Measurements from ENCODE around the gene SOX9.
"Not testable (repeated sequence)": the region's sequence is repeated elsewhere in the genome, so short reads cannot be mapped to it uniquely, and the experiment has no call there.

SOX9 gene

GRCh38 chr17:72128039-72128438, 7.2 kb downstream of the SOX9 start:
- ATAC-seq: no peak

- ATAC-seq: no peak
These were observed 14.0 kb downstream of the SOX9 start for GRCh38 chr17:72134608-72135394.

GRCh38 chr17:72135546-72136325, 14.9 kb downstream of the SOX9 start:
- ATAC-seq: no peak

GRCh38 chr17:72136692-72137091, 15.9 kb downstream of the SOX9 start:
- no peak for ATAC-seq

GRCh38 chr17:72137161-72137560, 16.3 kb downstream of the SOX9 start:
- ATAC-seq: no peak

- ATAC-seq: no peak
These were observed 18.4 kb downstream of the SOX9 start for GRCh38 chr17:72139212-72139611.

DNA sequence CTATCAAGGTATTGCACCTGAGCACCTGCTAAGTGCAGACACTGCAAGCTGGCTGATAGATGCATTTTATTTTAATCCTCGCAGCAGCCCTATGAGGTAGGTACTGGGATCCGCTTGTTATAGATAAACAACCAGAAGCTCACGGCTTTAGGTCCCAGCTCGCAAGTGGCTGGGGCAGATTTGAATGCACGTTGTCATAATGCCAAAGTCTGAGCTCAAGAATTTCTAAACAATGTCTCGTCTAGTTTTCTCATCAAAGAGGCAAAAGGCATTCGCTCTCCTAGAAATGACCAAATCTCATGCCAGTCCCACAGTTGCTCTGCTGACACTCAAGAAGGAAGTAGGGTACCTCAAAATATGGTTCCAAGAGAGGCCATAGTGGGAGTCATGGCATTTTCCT, 20.5 kb downstream of the SOX9 start:
- no peak for ATAC-seq

GRCh38 chr17:72142097-72142496, 21.3 kb downstream of the SOX9 start:
- not testable (repeated sequence) for ATAC-seq

DNA sequence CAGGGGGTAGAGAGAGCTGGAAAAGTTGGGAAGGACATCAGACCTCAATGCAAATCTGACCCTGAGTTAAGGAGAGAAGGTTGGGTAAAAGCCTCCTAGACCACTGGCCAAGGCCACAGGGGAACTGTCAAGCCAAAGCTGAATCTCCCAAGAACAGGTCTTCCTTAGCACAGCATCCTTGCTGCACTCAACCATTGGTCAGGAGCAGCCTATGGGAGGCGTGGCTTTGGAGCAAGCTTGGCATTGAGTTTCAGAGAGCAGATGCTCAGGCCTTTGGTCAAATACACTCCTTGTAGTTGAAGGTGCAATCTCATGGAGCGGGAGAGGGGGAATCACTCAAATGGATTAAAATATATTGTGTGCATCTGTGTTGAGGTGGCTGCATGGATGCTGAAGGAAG, 21.8 kb downstream of the SOX9 start:
- no peak for ATAC-seq

DNA sequence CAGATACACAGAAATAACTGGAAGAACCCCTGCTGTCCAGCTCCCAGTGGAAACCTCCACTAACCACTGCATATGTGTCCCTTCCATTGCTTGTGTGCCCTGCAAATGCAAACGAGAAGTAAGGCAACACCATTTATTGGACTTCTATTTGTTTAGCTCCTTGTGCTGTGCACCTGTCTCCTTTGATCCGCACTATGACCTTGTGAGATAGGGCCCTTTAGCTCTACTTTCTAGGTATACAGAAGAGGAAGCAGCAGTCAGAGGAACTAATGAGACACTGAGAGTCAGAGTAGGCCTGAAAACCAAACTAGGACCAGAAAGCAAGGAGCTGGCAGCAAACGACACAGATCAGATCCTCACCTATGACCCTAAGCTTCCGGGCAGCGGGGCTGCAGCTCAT, 22.4 kb downstream of the SOX9 start:
- no peak for ATAC-seq

- ATAC-seq: no peak
These were observed 23.3 kb downstream of the SOX9 start for GRCh38 chr17:72144101-72144500.

GRCh38 chr17:72145562-72145961, 24.7 kb downstream of the SOX9 start:
- no peak for ATAC-seq

- ATAC-seq: no peak
These were observed 25.1 kb downstream of the SOX9 start for GRCh38 chr17:72145962-72146361.

GRCh38 chr17:72146371-72146770, 25.6 kb downstream of the SOX9 start:
- ATAC-seq: no peak

DNA sequence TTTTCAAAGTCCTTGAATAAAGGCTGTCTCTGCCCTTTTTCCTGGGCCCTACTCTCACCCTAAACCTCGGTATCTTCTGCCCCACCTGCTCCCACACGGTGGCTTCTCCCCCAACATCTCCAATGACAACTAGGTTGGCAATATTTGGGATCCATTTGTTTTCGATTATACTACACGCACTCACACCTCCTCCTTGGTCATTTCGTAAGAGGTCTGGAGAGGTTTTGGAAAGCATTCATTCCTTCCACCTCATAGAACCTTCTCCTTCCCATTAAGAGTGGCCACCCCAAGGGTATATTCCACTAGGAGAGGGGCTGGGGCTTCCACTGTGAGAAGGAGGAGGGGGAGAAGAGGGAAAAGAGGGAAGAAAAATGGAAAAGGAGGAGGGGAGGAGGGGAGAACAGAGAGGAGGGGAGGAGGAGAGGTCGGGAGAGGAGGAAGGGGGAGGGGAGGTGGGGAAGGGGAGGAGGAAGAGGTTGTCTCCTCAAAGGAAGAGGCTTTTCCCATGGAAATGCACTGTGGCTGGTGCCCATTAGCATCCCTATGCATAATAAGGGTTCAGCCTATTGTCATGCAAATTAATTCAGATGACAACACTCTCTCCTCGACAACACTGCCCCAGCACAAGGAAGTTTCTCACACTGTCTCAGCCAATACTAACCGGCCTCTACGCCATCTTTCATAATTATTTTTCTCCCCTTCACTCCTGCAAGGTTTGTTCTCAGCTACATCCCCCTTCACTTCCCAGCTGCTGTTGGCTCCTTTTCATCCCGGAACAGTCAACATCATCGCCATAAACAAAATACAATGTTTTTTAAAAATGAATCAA, 30.0 kb downstream of the SOX9 start:
- ATAC-seq: no peak

DNA sequence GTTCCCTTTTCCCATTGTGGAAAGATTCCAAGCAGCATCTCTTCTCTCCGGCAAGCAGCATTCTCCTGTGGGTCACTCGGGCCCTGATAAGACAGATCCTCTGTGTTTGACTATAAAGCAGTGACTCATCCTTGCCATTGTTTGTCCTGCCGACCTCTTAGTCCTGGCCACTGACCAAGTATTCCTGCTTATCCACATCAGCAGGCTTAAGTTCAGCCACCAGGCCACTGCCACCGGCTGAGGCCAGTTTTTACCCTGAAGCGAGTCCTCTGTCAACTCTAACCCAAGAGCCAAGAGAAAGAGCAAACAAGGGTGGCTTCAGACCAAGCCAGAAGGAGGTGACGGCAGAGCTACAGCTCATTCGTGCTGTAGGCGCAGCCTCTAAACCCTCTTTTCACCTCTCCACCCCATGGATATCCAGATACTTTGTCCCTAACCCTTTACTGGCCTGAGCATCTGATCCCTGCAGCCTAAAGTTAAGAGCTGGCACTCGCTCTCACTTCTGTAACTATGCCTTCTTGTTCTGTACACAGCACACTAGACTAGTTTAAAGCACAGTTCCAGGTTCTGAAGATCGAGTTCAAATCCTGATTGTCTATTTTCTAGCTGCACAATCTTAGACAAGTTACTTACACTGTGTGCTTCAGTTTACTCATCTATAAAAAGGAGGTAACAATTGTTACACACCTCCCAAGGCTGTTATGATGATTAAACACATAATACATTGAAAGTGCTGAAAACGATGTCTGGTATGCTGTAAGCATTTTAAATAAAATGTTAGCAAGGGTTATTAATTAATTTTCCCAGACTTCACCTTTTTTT, 31.0 kb downstream of the SOX9 start:
- no peak for ATAC-seq

- ATAC-seq: no peak
These were observed 31.6 kb downstream of the SOX9 start for GRCh38 chr17:72152387-72152929.

- ATAC-seq: no peak
These were observed 38.4 kb downstream of the SOX9 start for GRCh38 chr17:72158895-72159885.

GRCh38 chr17:72162569-72162968, 41.7 kb downstream of the SOX9 start:
- ATAC-seq: no peak

DNA sequence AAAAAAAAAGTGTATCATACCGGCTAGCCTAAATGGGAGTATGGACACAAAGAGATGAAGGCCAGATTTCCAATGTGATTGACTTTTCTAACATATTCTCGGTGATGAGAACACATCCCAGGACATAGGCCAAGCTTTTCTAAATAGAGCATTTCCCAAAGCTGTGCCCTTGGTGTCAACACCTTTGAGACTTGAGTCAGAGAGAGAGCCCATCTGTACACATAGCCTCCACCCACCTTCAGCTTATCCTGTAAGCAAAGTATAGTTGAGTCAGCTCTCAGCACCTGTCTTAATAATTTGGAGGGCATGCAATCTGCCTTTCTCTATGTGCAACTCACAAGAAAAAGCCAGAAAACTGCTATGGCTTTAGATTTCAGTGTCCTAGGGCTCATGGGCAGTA, 42.7 kb downstream of the SOX9 start:
- no peak for ATAC-seq
